HG03108 (cell line): ENCODE measurements around the gene BCL2A1.
"Not testable (repeated sequence)": the region's sequence is repeated elsewhere in the genome, so short reads cannot be mapped to it uniquely, and the experiment has no call there.

Experiments used
- ATAC-seq: cut with Tn5 transposase; IDR thresholded peaks from one replicate; pipeline ENCODE4 v1.9.1; 2021; ENCODE audit warnings: moderate library complexity; ENCODE audit not compliant: unreplicated experiment

The BCL2A1 gene

GRCh38 chr15:79926116-79926515 is 44.9 kb downstream of the BCL2A1 start:
- not testable (repeated sequence) for ATAC-seq

- no peak for ATAC-seq
These were observed 46.6 kb downstream of the BCL2A1 start for GRCh38 chr15:79924379-79924778.

- peak; percentile 97 for ATAC-seq
These were observed 47.4 kb downstream of the BCL2A1 start for GRCh38 chr15:79923515-79924169.

GRCh38 chr15:79923079-79923514 is 47.9 kb downstream of the BCL2A1 start:
- peak; percentile 18 for ATAC-seq

GRCh38 chr15:79922512-79923078 is 48.4 kb downstream of the BCL2A1 start:
- peak; percentile 1 for ATAC-seq

GRCh38 chr15:79919749-79920511 is 51.1 kb downstream of the BCL2A1 start:
- no peak for ATAC-seq

GRCh38 chr15:79919090-79919748 is 51.8 kb downstream of the BCL2A1 start:
- ATAC-seq, result no peak

GRCh38 chr15:79918278-79918677 is 52.7 kb downstream of the BCL2A1 start:
- ATAC-seq, result no peak

- no peak for ATAC-seq
These were observed 54.4 kb downstream of the BCL2A1 start for GRCh38 chr15:79916502-79917132.

GRCh38 chr15:79915776-79916501 is 55.1 kb downstream of the BCL2A1 start:
- not testable (repeated sequence) for ATAC-seq

GRCh38 chr15:79914728-79915127 is 56.3 kb downstream of the BCL2A1 start:
- ATAC-seq, result no peak
